ENCODE measurements around the gene CCDC88B. TPM values are rescaled to one million over a fixed set of nuclear protein-coding genes. Genes with fewer than 3 reads are reported as not detected.
"Not testable (repeated sequence)": the region's sequence is repeated elsewhere in the genome, so short reads cannot be mapped to it uniquely, and the experiment has no call there.

Gene CCDC88B
- total and polyA plus RNA-seq, 2 experiments from 2014 or later: 1.8 to 2.6 TPM

- Histone ChIP-seq H3K36me3 (ENCODE audit: low read depth) (0 out of 2 replicates have a peak, but pooled peaks cover 4% of the 10 kb centered on the region), H3K9ac (no peak overlapping the region), H3K9me3 (ENCODE audit: low read depth) (no peaks in the 10 kb centered on the region), H4K20me1 (ENCODE audit: insufficient read depth) (no peaks in the 10 kb centered on the region), H3K4me2 (ENCODE audit: unreplicated experiment) (no peak overlapping the region), H3F3A (ENCODE audit: insufficient read depth) (no peaks in the 10 kb centered on the region), H3K9me2 (ENCODE audit: insufficient read depth) (no peaks in the 10 kb centered on the region), H3K27me3 (replicated peaks; ENCODE audit: insufficient read depth) (no peaks in the 10 kb centered on the region), H3K4me1 (ENCODE audit: insufficient read depth) (peaks cover 14% of the 10 kb centered on the region), H3K27ac (no peak overlapping the region), H3K4me3 (no peak overlapping the region), H3K79me2 (ENCODE audit: insufficient read depth) (peaks cover 38% of the 10 kb centered on the region), H2AFZ (no peak overlapping the region)
- DNase-seq: no peak
- 98 to 100% methylated on average over 7 of the region's 7 CpGs for WGBS, 2 experiments (ENCODE audit: low coverage in 1 of 2, low lambda C conversion rate in 2 of 2, missing lambda C conversion rate in 2 of 2)
- no peak for TF ChIP-seq EZH2phosphoT487 (IDR thresholded peaks at IDR 0.05; ENCODE audit: insufficient read depth, low read depth)
- no peak for TF ChIP-seq EZH2 (IDR thresholded peaks at IDR 0.05; ENCODE audit: insufficient read depth, poor library complexity, severe bottlenecking)
- in situ Hi-C loops (cut with MboI): no loop called here
Measured at GRCh38 chr11:64320556-64320955, 19.4 kb upstream of the CCDC88B start.

GRCh38 chr11:64321026-64321425 lies 19.0 kb upstream of the CCDC88B start:
- in situ Hi-C loops (cut with MboI): no loop called here
- Histone ChIP-seq H3K27me3 (replicated peaks; ENCODE audit: insufficient read depth) (no peaks in the 10 kb centered on the region), H3K4me2 (ENCODE audit: unreplicated experiment) (no peak overlapping the region), H3F3A (ENCODE audit: insufficient read depth) (no peaks in the 10 kb centered on the region), H3K27ac (no peak overlapping the region), H4K20me1 (ENCODE audit: insufficient read depth) (no peaks in the 10 kb centered on the region), H3K36me3 (ENCODE audit: low read depth) (0 out of 2 replicates have a peak, but pooled peaks cover 4% of the 10 kb centered on the region), H2AFZ (no peak overlapping the region), H3K9ac (no peak overlapping the region), H3K4me1 (ENCODE audit: insufficient read depth) (peaks cover 14% of the 10 kb centered on the region), H3K9me3 (ENCODE audit: low read depth) (no peaks in the 10 kb centered on the region), H3K4me3 (no peak overlapping the region), H3K79me2 (ENCODE audit: insufficient read depth) (peaks cover 33% of the 10 kb centered on the region), H3K9me2 (ENCODE audit: insufficient read depth) (no peaks in the 10 kb centered on the region)
- DNase-seq: no peak
- 97 to 100% methylated on average over 5 of the region's 5 CpGs for WGBS, 2 experiments (ENCODE audit: low coverage in 1 of 2, low lambda C conversion rate in 2 of 2, missing lambda C conversion rate in 2 of 2)
- TF ChIP-seq EZH2phosphoT487 (IDR thresholded peaks at IDR 0.05; ENCODE audit: insufficient read depth, low read depth): no peak
- no peak for TF ChIP-seq EZH2 (IDR thresholded peaks at IDR 0.05; ENCODE audit: insufficient read depth, poor library complexity, severe bottlenecking)

GRCh38 chr11:64321533-64321932 lies 18.5 kb upstream of the CCDC88B start:
- Histone ChIP-seq H3K9me2 (ENCODE audit: insufficient read depth) (no peaks in the 10 kb centered on the region), H3K27ac (no peak overlapping the region), H2AFZ (no peak overlapping the region), H3K27me3 (replicated peaks; ENCODE audit: insufficient read depth) (no peaks in the 10 kb centered on the region), H4K20me1 (ENCODE audit: insufficient read depth) (no peaks in the 10 kb centered on the region), H3K9ac (no peak overlapping the region), H3K4me2 (ENCODE audit: unreplicated experiment) (no peak overlapping the region), H3K36me3 (ENCODE audit: low read depth) (0 out of 2 replicates have a peak, but pooled peaks cover 4% of the 10 kb centered on the region), H3K79me2 (ENCODE audit: insufficient read depth) (peaks cover 28% of the 10 kb centered on the region), H3K4me1 (ENCODE audit: insufficient read depth) (peaks cover 11% of the 10 kb centered on the region), H3K4me3 (no peak overlapping the region), H3F3A (ENCODE audit: insufficient read depth) (no peaks in the 10 kb centered on the region), H3K9me3 (ENCODE audit: low read depth) (no peaks in the 10 kb centered on the region)
- 89% methylated on average over 5 of the region's 5 CpGs for WGBS, 2 experiments (ENCODE audit: low coverage in 1 of 2, low lambda C conversion rate in 2 of 2, missing lambda C conversion rate in 2 of 2)
- no peak for TF ChIP-seq EZH2 (IDR thresholded peaks at IDR 0.05; ENCODE audit: insufficient read depth, poor library complexity, severe bottlenecking)
- no peak for DNase-seq
- in situ Hi-C loops (cut with MboI): no loop called here

DNA sequence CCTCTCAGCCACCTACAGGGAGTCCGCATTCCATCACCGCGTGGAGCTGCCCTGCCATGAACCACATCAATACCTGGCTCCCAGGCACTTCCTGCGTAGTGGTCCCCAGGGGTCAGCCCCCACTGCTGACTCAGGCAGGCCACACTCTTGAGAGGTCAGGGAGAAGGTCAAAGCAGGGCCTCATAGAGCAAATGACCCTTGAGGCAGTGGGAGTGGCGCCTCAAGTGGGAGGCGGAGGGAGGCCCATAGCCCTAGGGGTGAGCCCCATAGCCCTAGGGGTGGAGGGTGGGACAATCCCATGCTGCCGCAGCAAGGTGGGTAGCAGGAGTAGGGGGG lies 17.1 kb upstream of the CCDC88B start:
- no peaks in the 10 kb centered on the region for H3F3A ChIP-seq (ENCODE audit: insufficient read depth)
- H3K9ac ChIP-seq: no peak overlapping the region
- H4K20me1 ChIP-seq (ENCODE audit: insufficient read depth): no peaks in the 10 kb centered on the region
- H3K27me3 ChIP-seq (replicated peaks; ENCODE audit: insufficient read depth): no peaks in the 10 kb centered on the region
- DNase-seq: no peak
- no peaks in the 10 kb centered on the region for H3K9me2 ChIP-seq (ENCODE audit: insufficient read depth)
- H3K79me2 ChIP-seq (ENCODE audit: insufficient read depth): peaks cover 20% of the 10 kb centered on the region
- 86 to 90% methylated on average over 6 to 7 of the region's 7 CpGs for WGBS, 2 experiments (ENCODE audit: low coverage in 1 of 2, low lambda C conversion rate in 2 of 2, missing lambda C conversion rate in 2 of 2)
- in situ Hi-C loops (cut with MboI): no loop called here
- no peak overlapping the region for H3K4me2 ChIP-seq (ENCODE audit: unreplicated experiment)
- H2AFZ ChIP-seq: no peak overlapping the region
- peaks cover 9% of the 10 kb centered on the region for H3K4me1 ChIP-seq (ENCODE audit: insufficient read depth)
- H3K4me3 ChIP-seq: no peak overlapping the region
- no peak overlapping the region for H3K27ac ChIP-seq
- TF ChIP-seq EZH2phosphoT487 (IDR thresholded peaks at IDR 0.05; ENCODE audit: insufficient read depth, low read depth) (no peak), EZH2 (IDR thresholded peaks at IDR 0.05; ENCODE audit: insufficient read depth, poor library complexity, severe bottlenecking) (no peak)
- H3K9me3 ChIP-seq (ENCODE audit: low read depth): no peaks in the 10 kb centered on the region
- 0 out of 2 replicates have a peak, but pooled peaks cover 4% of the 10 kb centered on the region for H3K36me3 ChIP-seq (ENCODE audit: low read depth)

DNA sequence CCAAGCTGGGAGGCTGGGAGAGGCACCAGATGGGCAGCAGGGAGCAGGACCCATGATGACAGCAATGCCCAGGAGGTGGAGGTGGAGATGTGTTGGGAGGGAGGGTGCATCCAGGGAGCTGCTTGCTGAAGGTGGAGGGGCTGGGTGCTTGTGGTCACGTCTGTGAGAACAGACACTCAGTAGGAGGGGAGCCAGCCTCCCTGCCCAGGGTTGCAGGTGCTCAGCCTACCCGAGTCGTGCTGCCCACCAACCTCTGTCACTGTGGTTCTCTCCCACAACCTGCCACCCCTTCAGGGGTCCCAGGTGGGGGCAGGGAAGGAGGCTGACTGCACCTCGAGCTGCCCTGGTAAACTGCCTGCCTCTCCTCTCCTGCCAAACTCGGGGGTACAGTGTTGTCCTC lies 16.6 kb upstream of the CCDC88B start:
- no peak overlapping the region for H3K4me2 ChIP-seq (ENCODE audit: unreplicated experiment)
- 0 out of 2 replicates have a peak, but pooled peaks cover 4% of the 10 kb centered on the region for H3K36me3 ChIP-seq (ENCODE audit: low read depth)
- in situ Hi-C loops (cut with MboI): no loop called here
- H3K4me1 ChIP-seq (ENCODE audit: insufficient read depth): peaks cover 9% of the 10 kb centered on the region
- no peaks in the 10 kb centered on the region for H4K20me1 ChIP-seq (ENCODE audit: insufficient read depth)
- no peak overlapping the region for H3K9ac ChIP-seq
- no peaks in the 10 kb centered on the region for H3K9me2 ChIP-seq (ENCODE audit: insufficient read depth)
- H3K4me3 ChIP-seq: no peak overlapping the region
- H3K27me3 ChIP-seq (replicated peaks; ENCODE audit: insufficient read depth): no peaks in the 10 kb centered on the region
- no peak overlapping the region for H3K27ac ChIP-seq
- WGBS, 2 experiments (ENCODE audit: low coverage in 1 of 2, low lambda C conversion rate in 2 of 2, missing lambda C conversion rate in 2 of 2): 62 to 63% methylated on average over 5 of the region's 5 CpGs
- DNase-seq: no peak
- peaks cover 18% of the 10 kb centered on the region for H3K79me2 ChIP-seq (ENCODE audit: insufficient read depth)
- H3K9me3 ChIP-seq (ENCODE audit: low read depth): no peaks in the 10 kb centered on the region
- TF ChIP-seq EZH2phosphoT487 (IDR thresholded peaks at IDR 0.05; ENCODE audit: insufficient read depth, low read depth) (no peak), EZH2 (IDR thresholded peaks at IDR 0.05; ENCODE audit: insufficient read depth, poor library complexity, severe bottlenecking) (no peak)
- no peaks in the 10 kb centered on the region for H3F3A ChIP-seq (ENCODE audit: insufficient read depth)
- H2AFZ ChIP-seq: no peak overlapping the region

DNA sequence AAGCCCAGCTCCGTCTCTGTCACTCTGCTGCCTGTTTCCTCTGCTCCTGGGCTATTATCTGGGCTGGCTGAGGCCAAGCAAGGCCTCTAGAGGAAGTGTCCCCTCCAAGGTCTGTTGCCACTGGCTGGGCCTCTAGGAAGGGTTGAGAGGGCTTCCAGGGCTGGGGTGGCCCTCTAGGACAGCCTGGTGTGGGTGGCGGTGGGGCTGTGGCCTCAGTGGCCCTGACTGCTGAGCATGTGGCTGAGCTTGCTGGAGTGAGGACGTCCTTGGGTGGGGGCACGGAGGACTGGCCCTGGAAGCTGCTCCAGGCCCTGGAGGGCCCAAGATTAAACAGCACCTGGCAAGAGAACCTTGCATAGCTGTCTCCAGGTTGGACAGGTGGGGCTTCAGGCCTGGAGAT lies 16.0 kb upstream of the CCDC88B start:
- H3K4me2 ChIP-seq (ENCODE audit: unreplicated experiment); H3K36me3 ChIP-seq (ENCODE audit: low read depth); H3K9me3 ChIP-seq (ENCODE audit: low read depth); H3K4me1 ChIP-seq (ENCODE audit: insufficient read depth); H2AFZ ChIP-seq; DNase-seq; H3K9ac ChIP-seq; H3F3A ChIP-seq (ENCODE audit: insufficient read depth); in situ Hi-C loops (cut with MboI); H3K27ac ChIP-seq; H3K4me3 ChIP-seq; H3K27me3 ChIP-seq (replicated peaks; ENCODE audit: insufficient read depth); H3K9me2 ChIP-seq (ENCODE audit: insufficient read depth); H4K20me1 ChIP-seq (ENCODE audit: insufficient read depth): not testable (repeated sequence)
- 90 to 93% methylated on average over 4 of the region's 4 CpGs for whole genome bisulfite sequencing, 2 experiments (ENCODE audit: low coverage in 1 of 2, low lambda C conversion rate in 2 of 2, missing lambda C conversion rate in 2 of 2)
- H3K79me2 ChIP-seq (ENCODE audit: insufficient read depth): peaks cover 12% of the 10 kb centered on the region
